Liver (tissue), 9 donors: Measurements from ENCODE around the gene SPDYE4. TPM values are rescaled to one million over a fixed set of nuclear protein-coding genes. Genes with fewer than 3 reads are reported as not detected.

Experiments used
- DNase-seq: peaks from one replicate; pipeline ENCODE4 v3.0.0-alpha.2; 2017; ENCODE audit warnings: low spot score
- H3K27ac ChIP-seq, 2 donors: one replicate each; pipeline ENCODE4 v1.7.0; 2013; ENCODE audit warnings: inconsistent platforms in 2 of 2, low read length in 2 of 2, control low read depth in 1 of 2, low read depth in 1 of 2, mild to moderate bottlenecking in 1 of 2
- H3K27me3 ChIP-seq, 4 donors: one replicate each; pipeline versions ENCODE4 v1.6.1 to v1.7.0; 2013; ENCODE audit warnings: low read length in 3 of 4, inconsistent platforms in 1 of 4, mild to moderate bottlenecking in 1 of 4, moderate library complexity in 1 of 4; ENCODE audit not compliant: control insufficient read depth in 4 of 4, insufficient read depth in 4 of 4
- H3K36me3 ChIP-seq, 4 donors: one replicate each; pipeline versions ENCODE4 v1.6.1 to v1.7.0; 2013; ENCODE audit warnings: low read length in 3 of 4, mild to moderate bottlenecking in 3 of 4, low read depth in 1 of 4, moderate library complexity in 1 of 4; ENCODE audit not compliant: control insufficient read depth in 4 of 4, insufficient read depth in 3 of 4
- H3K4me1 ChIP-seq, 4 donors: one replicate each; pipeline versions ENCODE4 v1.6.1 to v1.7.0; 2013; ENCODE audit warnings: low read length in 3 of 4, mild to moderate bottlenecking in 3 of 4, moderate library complexity in 1 of 4; ENCODE audit not compliant: control insufficient read depth in 4 of 4, insufficient read depth in 4 of 4
- H3K4me3 ChIP-seq, 3 donors: one replicate each; pipeline versions ENCODE4 v1.6.1 to v1.7.0; 2013; ENCODE audit warnings: low read length in 3 of 3, control low read depth in 1 of 3, low read depth in 1 of 3, mild to moderate bottlenecking in 1 of 3
- H3K9ac ChIP-seq, 2 donors: one replicate each; pipeline ENCODE4 v1.7.0; 2013; ENCODE audit warnings: low read length in 2 of 2, mild to moderate bottlenecking in 2 of 2, moderate library complexity in 2 of 2, control low read depth in 1 of 2, low read depth in 1 of 2
- H3K9me3 ChIP-seq, 4 donors: one replicate each; pipeline versions ENCODE4 v1.6.1 to v1.7.0; 2013; ENCODE audit warnings: low read length in 3 of 4; ENCODE audit not compliant: control insufficient read depth in 4 of 4
- ATF3 ChIP-seq: IDR thresholded peaks from 2 replicates; pipeline ENCODE4 v1.6.1; 2016; ENCODE audit warnings: antibody characterized with exemption
- CTCF ChIP-seq: fragments of 150-350 bp; IDR thresholded peaks from 2 replicates; pipeline ENCODE4 v1.5.1; 2017; ENCODE audit warnings: improper control_type of control experiment, low read depth, low read length; ENCODE audit not compliant: missing input control
- EGR1 ChIP-seq, 2 donors: IDR thresholded peaks; 2 replicates each; pipeline ENCODE4 v1.6.1; 2016 to 2018; ENCODE audit warnings: antibody characterized with exemption in 2 of 2, low read depth in 2 of 2
- FOXA1 ChIP-seq: IDR thresholded peaks from 2 replicates; pipeline ENCODE4 v1.6.1; 2016; ENCODE audit warnings: antibody characterized with exemption
- GABPA ChIP-seq, 2 donors: IDR thresholded peaks in 1 of 2; conservative IDR thresholded peaks in 1 of 2; 2 replicates each; pipeline ENCODE4 v1.6.1; 2016; ENCODE audit warnings: antibody characterized with exemption in 2 of 2, mild to moderate bottlenecking in 1 of 2, moderate library complexity in 1 of 2
- HNF4A ChIP-seq, 2 donors: conservative IDR thresholded peaks; 2 replicates each; pipeline ENCODE4 v1.6.1; 2016; ENCODE audit warnings: antibody characterized with exemption in 2 of 2, mild to moderate bottlenecking in 2 of 2
- HNF4G ChIP-seq: IDR thresholded peaks from 2 replicates; pipeline ENCODE4 v1.6.1; 2016; ENCODE audit warnings: antibody characterized with exemption
- JUND ChIP-seq, 2 donors: IDR thresholded peaks; 2 replicates each; pipeline ENCODE4 v1.6.1; 2016; ENCODE audit warnings: antibody characterized with exemption in 2 of 2
- MAX ChIP-seq: IDR thresholded peaks from 2 replicates; pipeline ENCODE4 v1.6.1; 2016; ENCODE audit warnings: antibody characterized with exemption
- NR2F2 ChIP-seq: IDR thresholded peaks from 2 replicates; pipeline ENCODE4 v1.6.1; 2016; ENCODE audit warnings: antibody characterized with exemption
- RAD21 ChIP-seq, 2 donors: IDR thresholded peaks; 2 replicates each; pipeline ENCODE4 v1.6.1; 2016; ENCODE audit warnings: antibody characterized with exemption in 2 of 2, mild to moderate bottlenecking in 2 of 2
- RXRA ChIP-seq, 2 donors: IDR thresholded peaks; 2 replicates each; pipeline ENCODE4 v1.6.1; 2017 to 2018; ENCODE audit warnings: antibody characterized with exemption in 2 of 2, mild to moderate bottlenecking in 1 of 2
- SP1 ChIP-seq: IDR thresholded peaks from 2 replicates; pipeline ENCODE4 v1.6.1; 2018; ENCODE audit warnings: antibody characterized with exemption, mild to moderate bottlenecking
- YY1 ChIP-seq: IDR thresholded peaks from 2 replicates; pipeline ENCODE4 v1.6.1; 2016; ENCODE audit warnings: antibody characterized with exemption, mild to moderate bottlenecking
- WGBS: extraction: QIAGEN DNeasy Blood & Tissue Kit; methylation state at CpG from one replicate; pipeline ENCODE4 v1.1.7; 2013; 5-methylcytosine and 5-hydroxymethylcytosine counted together
- polyA plus RNA-seq, 2 donors: library from polyadenylated mRNA; stranded (reverse) in 1 of 2; unstranded in 1 of 2; fragments of 200-250 nt in 1 of 2; fragments of >200 nt in 1 of 2; fragmentation: Nextera tagmentation in 1 of 2; extraction: Ambion mirVana in 1 of 2; gene quantifications; one replicate each; pipeline versions ENCODE4 v1.2.1 to v1.2.3, GENCODE V29; 2013 to 2015
- total RNA-seq, 2 donors: library from RNA; depleted of rRNA; stranded (reverse); fragments of >200 nt; gene quantifications; one replicate each; pipeline ENCODE4 v1.2.3, GENCODE V29; 2014
- TF ChIP-seq, protein P1 (sequence below): IDR thresholded peaks from 2 replicates; pipeline ENCODE4 v1.6.1; 2016; ENCODE audit warnings: antibody characterized with exemption, mild to moderate bottlenecking
- donor health status: healthy.
- donor health status: healthy.
- donor health status: healthy.
- donor health status: healthy.
- donor health status: healthy.

Gene SPDYE4
- total and polyA plus RNA-seq, 4 donors: not detected

GRCh38 chr17:8729860-8730259, 28.5 kb downstream of the SPDYE4 start:
- Histone ChIP-seq H3K4me3 (no peak overlapping the region), H3K4me1 (no peaks in the 10 kb centered on the region), H3K27me3 (no peaks in the 10 kb centered on the region), H3K27ac (no peak overlapping the region), H3K9ac (no peak overlapping the region), H3K36me3 (no peaks in the 10 kb centered on the region), H3K9me3 (no peaks in the 10 kb centered on the region)
- no peak for TF ChIP-seq CTCF
- no peak for TF ChIP-seq MAX
- no peak for TF ChIP-seq EGR1 (IDR thresholded peaks at IDR 0.05; ENCODE audit: low read depth in 2 of 2)
- no peak for TF ChIP-seq YY1
- WGBS: 93% methylated on average over 13 of the region's 13 CpGs
- no peak for DNase-seq

DNA sequence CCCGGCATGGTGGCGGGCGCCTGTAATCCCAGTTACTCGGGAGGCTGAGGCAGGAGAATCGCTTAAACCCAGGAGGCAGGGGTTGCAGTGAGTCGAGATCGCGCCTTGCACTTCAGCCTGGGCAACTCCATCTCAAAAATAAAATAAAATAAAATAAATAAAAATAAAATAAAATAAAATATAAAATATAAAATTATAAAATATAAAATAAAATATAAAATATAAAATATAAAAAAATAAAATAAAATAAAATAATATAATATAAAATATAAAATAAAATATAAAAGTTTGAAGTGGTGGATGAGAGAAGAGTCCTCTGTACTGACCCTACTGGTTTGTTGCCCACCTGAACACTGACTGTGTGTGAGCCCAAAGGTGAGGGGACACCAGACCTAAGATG, 28.9 kb downstream of the SPDYE4 start:
- DNase-seq: no peak
- no peak overlapping the region for H3K4me3 ChIP-seq
- H3K36me3 ChIP-seq: no peaks in the 10 kb centered on the region
- H3K27me3 ChIP-seq: no peaks in the 10 kb centered on the region
- no peaks in the 10 kb centered on the region for H3K4me1 ChIP-seq
- TF ChIP-seq HNF4A (conservative IDR thresholded peaks at IDR 0.05) (no peak), RAD21 (IDR thresholded peaks at IDR 0.05) (no peak), SP1 (no peak), ATF3 (no peak), YY1 (no peak), NR2F2 (no peak), MAX (no peak), GABPA (IDR thresholded peaks at IDR 0.05 in 1 of 2, conservative IDR thresholded peaks at IDR 0.05 in 1 of 2) (no peak)
- TF ChIP-seq, protein P1, sequence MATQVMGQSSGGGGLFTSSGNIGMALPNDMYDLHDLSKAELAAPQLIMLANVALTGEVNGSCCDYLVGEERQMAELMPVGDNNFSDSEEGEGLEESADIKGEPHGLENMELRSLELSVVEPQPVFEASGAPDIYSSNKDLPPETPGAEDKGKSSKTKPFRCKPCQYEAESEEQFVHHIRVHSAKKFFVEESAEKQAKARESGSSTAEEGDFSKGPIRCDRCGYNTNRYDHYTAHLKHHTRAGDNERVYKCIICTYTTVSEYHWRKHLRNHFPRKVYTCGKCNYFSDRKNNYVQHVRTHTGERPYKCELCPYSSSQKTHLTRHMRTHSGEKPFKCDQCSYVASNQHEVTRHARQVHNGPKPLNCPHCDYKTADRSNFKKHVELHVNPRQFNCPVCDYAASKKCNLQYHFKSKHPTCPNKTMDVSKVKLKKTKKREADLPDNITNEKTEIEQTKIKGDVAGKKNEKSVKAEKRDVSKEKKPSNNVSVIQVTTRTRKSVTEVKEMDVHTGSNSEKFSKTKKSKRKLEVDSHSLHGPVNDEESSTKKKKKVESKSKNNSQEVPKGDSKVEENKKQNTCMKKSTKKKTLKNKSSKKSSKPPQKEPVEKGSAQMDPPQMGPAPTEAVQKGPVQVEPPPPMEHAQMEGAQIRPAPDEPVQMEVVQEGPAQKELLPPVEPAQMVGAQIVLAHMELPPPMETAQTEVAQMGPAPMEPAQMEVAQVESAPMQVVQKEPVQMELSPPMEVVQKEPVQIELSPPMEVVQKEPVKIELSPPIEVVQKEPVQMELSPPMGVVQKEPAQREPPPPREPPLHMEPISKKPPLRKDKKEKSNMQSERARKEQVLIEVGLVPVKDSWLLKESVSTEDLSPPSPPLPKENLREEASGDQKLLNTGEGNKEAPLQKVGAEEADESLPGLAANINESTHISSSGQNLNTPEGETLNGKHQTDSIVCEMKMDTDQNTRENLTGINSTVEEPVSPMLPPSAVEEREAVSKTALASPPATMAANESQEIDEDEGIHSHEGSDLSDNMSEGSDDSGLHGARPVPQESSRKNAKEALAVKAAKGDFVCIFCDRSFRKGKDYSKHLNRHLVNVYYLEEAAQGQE: no peak
- H3K9me3 ChIP-seq: no peaks in the 10 kb centered on the region
- no peak overlapping the region for H3K9ac ChIP-seq
- WGBS: 84% methylated on average over 8 of the region's 8 CpGs
- no peak overlapping the region for H3K27ac ChIP-seq

DNA sequence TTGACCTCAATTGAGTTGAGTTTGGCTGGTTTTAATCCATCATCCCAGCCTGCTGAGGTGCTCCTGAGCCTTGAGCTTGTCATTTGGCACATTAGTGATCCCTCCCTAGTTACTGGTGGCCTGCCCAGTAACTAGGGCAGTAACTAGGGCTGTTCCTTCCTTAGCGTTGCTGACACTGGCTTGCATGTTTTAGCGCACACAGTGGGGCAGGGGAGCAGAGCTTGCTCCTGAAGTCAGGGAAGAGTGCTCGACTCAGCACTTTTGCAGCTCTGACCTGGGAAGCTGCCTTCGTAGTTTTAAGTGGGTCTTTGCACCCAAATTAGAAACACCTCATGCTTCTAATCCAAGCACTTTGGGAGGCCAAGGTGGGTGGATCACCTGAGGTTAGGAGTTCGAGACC, 29.4 kb downstream of the SPDYE4 start:
- no peaks in the 10 kb centered on the region for H3K36me3 ChIP-seq
- WGBS: 81% methylated on average over 5 of the region's 5 CpGs
- no peak for DNase-seq
- H3K4me3 ChIP-seq: no peak overlapping the region
- H3K27me3 ChIP-seq: no peaks in the 10 kb centered on the region
- H3K9me3 ChIP-seq: no peaks in the 10 kb centered on the region
- no peaks in the 10 kb centered on the region for H3K4me1 ChIP-seq
- no peak overlapping the region for H3K27ac ChIP-seq
- TF ChIP-seq HNF4A (conservative IDR thresholded peaks at IDR 0.05) (no peak), GABPA (IDR thresholded peaks at IDR 0.05 in 1 of 2, conservative IDR thresholded peaks at IDR 0.05 in 1 of 2) (no peak), NR2F2 (no peak), FOXA1 (no peak), HNF4G (no peak), RXRA (IDR thresholded peaks at IDR 0.05) (no peak), RAD21 (IDR thresholded peaks at IDR 0.05) (no peak), JUND (IDR thresholded peaks at IDR 0.05) (no peak)
- H3K9ac ChIP-seq: no peak overlapping the region
